B cell (primary cell): ENCODE results near the gene POLH. TPM values are rescaled to one million over a fixed set of nuclear protein-coding genes. Genes with fewer than 3 reads are reported as not detected.

Source experiments
- ATAC-seq: fragments of 200-7000 bp; cut with Tn5 transposase; one replicate; pipeline ENCODE4 v1.10.0; 2021; ENCODE audit warnings: low read depth, mild to moderate bottlenecking, moderate number of reproducible peaks, moderate library complexity
- CTCF ChIA-PET: fragments of 350-600 bp; sonication (Branson Sonifier 250); formaldehyde crosslinking; loops from one replicate; lab custom pipeline; 2021; ENCODE audit warnings: antibody characterized with exemption, inconsistent platforms; lab: Charles Lee
- POLR2A ChIA-PET: fragments of 350-600 bp; sonication (Branson Sonifier 250); formaldehyde crosslinking; loops from one replicate; lab custom pipeline; 2021; ENCODE audit warnings: antibody characterized with exemption; lab: Charles Lee
- DNase-seq: peaks from one replicate; pipeline ENCODE4 v3.0.0; 2013
- H2AFZ ChIP-seq: 2 replicates; pipeline ENCODE4 v1.6.1; 2012; ENCODE audit warnings: mild to moderate bottlenecking, low read depth, low read length; ENCODE audit not compliant: insufficient read depth, poor library complexity, severe bottlenecking
- H3K27ac ChIP-seq, 2 donors: 1 replicate in 1 of 2; 2 replicates in 1 of 2; pipeline ENCODE4 v1.5.1; 2012 to 2013; ENCODE audit warnings: low read length in 2 of 2, mild to moderate bottlenecking in 2 of 2, moderate library complexity in 1 of 2
- H3K27me3 ChIP-seq, 4 experiments: fragments of 200-600 bp in 1 of 4; sonication (generic) in 1 of 4; replicated peaks in 1 of 4; 1 replicate in 2 of 4; 2 replicates in 2 of 4; pipeline versions ENCODE4 v1.6.1 to v1.7.0; 2013 to 2016; ENCODE audit warnings: low read length in 3 of 4, mild to moderate bottlenecking in 2 of 4, mixed read lengths in 1 of 4, moderate library complexity in 1 of 4; ENCODE audit not compliant: insufficient read depth in 4 of 4, control insufficient read depth in 3 of 4; ENCODE audit errors: control extremely low read depth in 1 of 4
- H3K36me3 ChIP-seq, 2 experiments: replicated peaks in 1 of 2; 1 replicate in 1 of 2; 2 replicates in 1 of 2; pipeline versions ENCODE4 v1.6.1 to v1.7.1; 2013; ENCODE audit warnings: low read length in 1 of 2; ENCODE audit not compliant: insufficient read depth in 2 of 2, control insufficient read depth in 1 of 2; ENCODE audit errors: control extremely low read depth in 1 of 2, extremely low read depth in 1 of 2
- H3K4me1 ChIP-seq, 2 donors: fragments of 200-600 bp in 1 of 2; sonication (generic) in 1 of 2; 1 replicate in 1 of 2; 2 replicates in 1 of 2; pipeline versions ENCODE4 v1.5.1 to v1.6.1; 2013 to 2017; ENCODE audit warnings: low read length in 2 of 2; ENCODE audit not compliant: control insufficient read depth in 2 of 2, insufficient read depth in 2 of 2
- H3K4me2 ChIP-seq: replicated peaks from 2 replicates; pipeline ENCODE3; 2012; ENCODE audit warnings: mild to moderate bottlenecking, low read depth, low read length; ENCODE audit not compliant: poor library complexity, severe bottlenecking
- H3K4me3 ChIP-seq, 5 experiments: fragments of 200-600 bp in 1 of 5; sonication (generic) in 1 of 5; 1 replicate in 3 of 5; 2 replicates in 2 of 5; pipeline versions ENCODE4 v1.5.1 to v1.7.0; 2011 to 2016; ENCODE audit warnings: low read length in 4 of 5, mild to moderate bottlenecking in 4 of 5, low read depth in 2 of 5, control low read depth in 1 of 5, moderate library complexity in 1 of 5; ENCODE audit not compliant: insufficient read depth in 1 of 5; ENCODE audit errors: control extremely low read depth in 1 of 5, extremely low read depth in 1 of 5
- H3K79me2 ChIP-seq: fragments of 200-600 bp; sonication (generic); one replicate; pipeline ENCODE4 v1.6.0; 2016; ENCODE audit warnings: low read length; ENCODE audit not compliant: control insufficient read depth, insufficient read depth
- H3K9ac ChIP-seq: fragments of 200-600 bp; sonication (generic); 2 replicates; pipeline ENCODE4 v1.6.1; 2017; ENCODE audit warnings: mild to moderate bottlenecking, low read length, moderate library complexity
- H3K9me3 ChIP-seq, 3 donors: one replicate each; pipeline versions ENCODE4 v1.6.1 to v1.7.1; 2013; ENCODE audit warnings: low read length in 2 of 3; ENCODE audit not compliant: control insufficient read depth in 2 of 3, insufficient read depth in 1 of 3; ENCODE audit errors: control extremely low read depth in 1 of 3
- H4K20me1 ChIP-seq: 2 replicates; pipeline ENCODE4 v1.6.0; 2012; ENCODE audit warnings: mild to moderate bottlenecking, low read length; ENCODE audit not compliant: insufficient read depth, control insufficient read depth, poor library complexity, severe bottlenecking
- H3K27ac Mint-ChIP-seq: one replicate; pipeline ENCODE4 v1.8.0; 2021; ENCODE audit warnings: mixed read lengths
- H3K27me3 Mint-ChIP-seq: one replicate; pipeline ENCODE4 v1.8.0; 2021; ENCODE audit warnings: mixed read lengths
- H3K4me1 Mint-ChIP-seq: one replicate; pipeline ENCODE4 v1.8.0; 2021; ENCODE audit warnings: mixed read lengths
- H3K4me3 Mint-ChIP-seq: one replicate; pipeline ENCODE4 v1.8.0; 2021; ENCODE audit warnings: mixed read lengths
- H3K9me3 Mint-ChIP-seq: one replicate; pipeline ENCODE4 v1.8.0; 2022; ENCODE audit warnings: mixed read lengths; ENCODE audit not compliant: insufficient read depth
- EZH2 ChIP-seq: IDR thresholded peaks from 2 replicates; pipeline ENCODE4 v1.6.1; 2012; ENCODE audit warnings: borderline replicate concordance, low read depth, mild to moderate bottlenecking, moderate library complexity, low read length; ENCODE audit not compliant: insufficient read depth, poor library complexity, severe bottlenecking
- WGBS: methylation state at CpG from one replicate; pipeline ENCODE4 v1.1.5; 2013; ENCODE audit warnings: missing lambda C conversion rate; ENCODE audit not compliant: insufficient coverage; 5-methylcytosine and 5-hydroxymethylcytosine counted together
- intact Hi-C: fragments of 100-400 bp; cut with micrococcal nuclease; formaldehyde crosslinking; loops from one replicate; pipeline ENCODE4 v1.10.0; 2022
- polyA plus RNA-seq: library from polyadenylated mRNA; depleted of rRNA; stranded (reverse); fragments of >200 nt; gene quantifications from 2 replicates; pipeline ENCODE4 v1.2.3, GENCODE V29; 2012
- total RNA-seq, 2 donors: library from RNA; stranded (reverse); fragments of 120-200 nt in 1 of 2; gene quantifications; 1 replicate in 1 of 2; 2 replicates in 1 of 2; pipeline versions ENCODE4 v1.2.3 to v1.2.4, GENCODE V29; 2013 to 2022
- TF ChIP-seq, protein P1 (sequence below): fragments of 200-600 bp; IDR thresholded peaks from one replicate; pipeline ENCODE4 v1.8.0; 2022; ENCODE audit warnings: antibody characterized with exemption, mild to moderate bottlenecking

Gene POLH
- total and polyA plus RNA-seq, 2 donors (not counting 1 experiment from before 2014, with no cell fraction given) = 14.7 to 24.8 TPM

DNA sequence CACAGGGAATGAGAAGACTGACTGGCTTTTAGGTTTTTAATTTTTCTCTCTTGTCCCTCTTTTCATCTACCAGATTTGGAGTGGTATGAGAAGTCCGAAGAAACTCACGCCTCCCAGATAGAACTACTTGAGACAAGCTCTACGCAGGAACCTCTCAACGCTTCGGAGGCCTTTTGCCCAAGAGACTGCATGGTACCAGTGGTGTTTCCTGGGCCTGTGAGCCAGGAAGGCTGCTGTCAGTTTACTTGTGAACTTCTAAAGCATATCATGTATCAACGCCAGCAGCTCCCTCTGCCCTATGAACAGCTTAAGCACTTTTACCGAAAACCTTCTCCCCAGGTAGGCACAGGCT lies 60.3 kb downstream of the POLH start:
- H3K9me3 ChIP-seq = no peaks in the 10 kb centered on the region
- Mint-ChIP-seq H3K4me3 (peak overlapping the region; percentile 99), H3K9me3 (no peaks in the 10 kb centered on the region), H3K27ac (peak overlapping the region; percentile 98), H3K4me1 (peaks cover 38% of the 10 kb centered on the region), H3K27me3 (no peaks in the 10 kb centered on the region)
- peak overlapping the region; percentile 86 for H3K4me2 ChIP-seq
- H3K4me3 ChIP-seq = peak overlapping the region; percentile 79 to 98 (median 94)
- H3K27ac ChIP-seq = peak overlapping the region; percentile 84 to 88
- peaks cover 5 to 16% of the 10 kb centered on the region in 2 experiments for H3K36me3 ChIP-seq
- peaks cover 12 to 37% of the 10 kb centered on the region in 2 donors for H3K4me1 ChIP-seq
- peak overlapping the region; percentile 97 for H2AFZ ChIP-seq
- ChIA-PET CTCF (interaction anchor here (1.2 to 1.8 kb wide), 5 partner anchors 11 to 443 kb away, joined by 3 to 8 read pairs (median 4); no protein-coding TSS in a partner anchor), POLR2A (no interaction called here)
- ATAC-seq = no peak
- peak overlapping the region; percentile 92 for H3K9ac ChIP-seq
- WGBS = 23% methylated on average over 5 of the region's 7 CpGs
- TF ChIP-seq, protein P1, sequence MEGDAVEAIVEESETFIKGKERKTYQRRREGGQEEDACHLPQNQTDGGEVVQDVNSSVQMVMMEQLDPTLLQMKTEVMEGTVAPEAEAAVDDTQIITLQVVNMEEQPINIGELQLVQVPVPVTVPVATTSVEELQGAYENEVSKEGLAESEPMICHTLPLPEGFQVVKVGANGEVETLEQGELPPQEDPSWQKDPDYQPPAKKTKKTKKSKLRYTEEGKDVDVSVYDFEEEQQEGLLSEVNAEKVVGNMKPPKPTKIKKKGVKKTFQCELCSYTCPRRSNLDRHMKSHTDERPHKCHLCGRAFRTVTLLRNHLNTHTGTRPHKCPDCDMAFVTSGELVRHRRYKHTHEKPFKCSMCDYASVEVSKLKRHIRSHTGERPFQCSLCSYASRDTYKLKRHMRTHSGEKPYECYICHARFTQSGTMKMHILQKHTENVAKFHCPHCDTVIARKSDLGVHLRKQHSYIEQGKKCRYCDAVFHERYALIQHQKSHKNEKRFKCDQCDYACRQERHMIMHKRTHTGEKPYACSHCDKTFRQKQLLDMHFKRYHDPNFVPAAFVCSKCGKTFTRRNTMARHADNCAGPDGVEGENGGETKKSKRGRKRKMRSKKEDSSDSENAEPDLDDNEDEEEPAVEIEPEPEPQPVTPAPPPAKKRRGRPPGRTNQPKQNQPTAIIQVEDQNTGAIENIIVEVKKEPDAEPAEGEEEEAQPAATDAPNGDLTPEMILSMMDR = no peak
- TF ChIP-seq EZH2 = no peak
- H3K79me2 ChIP-seq = peaks cover 59% of the 10 kb centered on the region
- H3K27me3 ChIP-seq = no peaks in the 10 kb centered on the region
- DNase-seq = no peak
- intact Hi-C loops = no loop called here
- H4K20me1 ChIP-seq = peaks cover 19% of the 10 kb centered on the region

DNA sequence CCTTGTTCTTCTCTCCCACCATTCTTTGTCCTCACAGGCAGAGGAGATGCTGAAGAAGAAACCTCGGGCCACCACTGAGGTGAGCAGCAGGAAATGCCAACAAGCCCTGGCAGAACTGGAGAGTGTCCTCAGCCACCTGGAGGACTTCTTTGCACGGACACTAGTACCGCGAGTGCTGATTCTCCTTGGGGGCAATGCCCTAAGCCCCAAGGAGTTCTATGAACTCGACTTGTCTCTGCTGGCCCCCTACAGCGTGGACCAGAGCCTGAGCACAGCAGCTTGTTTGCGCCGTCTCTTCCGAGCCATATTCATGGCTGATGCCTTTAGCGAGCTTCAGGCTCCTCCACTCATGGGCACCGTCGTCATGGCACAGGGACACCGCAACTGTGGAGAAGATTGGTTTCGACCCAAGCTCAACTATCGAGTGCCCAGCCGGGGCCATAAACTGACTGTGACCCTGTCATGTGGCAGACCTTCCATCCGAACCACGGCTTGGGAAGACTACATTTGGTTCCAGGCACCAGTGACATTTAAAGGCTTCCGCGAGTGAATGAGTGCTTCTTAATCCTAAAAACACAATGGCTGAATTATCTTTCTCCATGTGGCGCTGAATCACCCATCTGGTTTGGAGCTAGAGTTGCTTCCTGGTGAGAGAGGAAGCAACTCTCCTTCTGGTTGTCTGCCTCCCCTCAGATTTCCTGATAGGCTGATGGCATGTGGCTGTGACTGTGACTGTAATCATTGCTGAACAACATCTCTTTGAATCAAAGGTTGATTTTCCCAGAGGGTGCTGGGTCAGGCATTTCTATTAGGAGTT lies 64.2 kb downstream of the POLH start:
- Histone ChIP-seq H2AFZ (no peak overlapping the region), H3K79me2 (peaks cover 64% of the 10 kb centered on the region), H3K9ac (no peak overlapping the region), H3K4me1 (peaks cover 9 to 37% of the 10 kb centered on the region in 2 donors), H3K4me2 (no peak overlapping the region), H3K4me3 (no peak overlapping the region), H3K36me3 (peaks cover 6 to 29% of the 10 kb centered on the region in 2 experiments), H4K20me1 (peaks cover 24% of the 10 kb centered on the region), H3K27me3 (no peaks in the 10 kb centered on the region), H3K27ac (no peak overlapping the region), H3K9me3 (no peaks in the 10 kb centered on the region)
- intact Hi-C loops = no loop called here
- ChIA-PET POLR2A (no interaction called here), CTCF (interaction anchor here (0.6 kb wide), 1 partner anchor 27 kb away, joined by 3 read pairs; no protein-coding TSS in a partner anchor)
- TF ChIP-seq, protein P1 = no peak
- TF ChIP-seq EZH2 = no peak
- Mint-ChIP-seq H3K27me3 (no peaks in the 10 kb centered on the region), H3K4me1 (peaks cover 41% of the 10 kb centered on the region), H3K4me3 (no peak overlapping the region), H3K27ac (no peak overlapping the region), H3K9me3 (no peaks in the 10 kb centered on the region)
- DNase-seq (no peak), ATAC-seq (no peak)
- 99% methylated on average over 19 of the region's 21 CpGs for WGBS
